ENCODE results near the gene SMYD3. TPM values are rescaled to one million over a fixed set of nuclear protein-coding genes. Genes with fewer than 3 reads are reported as not detected.

Gene SMYD3
- total RNA-seq, 1 experiment from 2014 or later: 17.4 TPM

DNA sequence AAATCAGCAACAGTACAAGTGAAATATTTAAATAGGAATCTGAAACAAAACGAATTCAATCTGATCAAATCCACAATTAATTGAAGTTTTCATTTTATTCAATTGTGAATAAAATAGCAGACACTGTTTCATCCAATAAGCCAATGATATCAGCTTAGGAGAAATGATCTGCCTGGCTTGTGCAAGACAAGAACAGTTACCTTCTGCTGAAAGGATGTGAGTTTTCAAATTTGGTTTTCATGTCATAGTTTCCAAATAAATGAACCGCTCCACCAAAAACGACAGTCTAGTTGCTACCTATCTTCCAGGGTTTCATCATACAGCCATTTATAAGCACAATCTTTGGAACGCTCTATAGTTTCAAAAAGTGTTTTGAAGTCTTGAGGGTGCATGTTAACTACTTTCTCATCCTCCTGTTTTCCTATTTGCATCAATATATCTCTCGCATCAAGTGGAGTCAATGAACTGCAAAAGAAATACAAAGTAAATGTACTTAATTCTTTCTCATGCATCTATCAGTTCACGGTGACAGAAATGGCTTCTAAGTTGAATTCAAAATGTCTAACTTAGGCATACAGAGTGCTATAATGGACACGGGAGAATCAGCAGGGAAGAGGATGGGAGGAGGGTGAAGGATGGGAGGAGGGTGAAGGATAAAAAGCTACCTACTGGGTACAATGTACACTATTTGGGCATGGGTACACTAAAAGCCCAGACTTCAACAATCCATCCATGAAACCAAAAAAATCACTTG lies 33.8 kb upstream of the SMYD3 start:
- POLR2A ChIA-PET: no interaction called here
- CTCF ChIA-PET: interaction anchor here (0.7 kb wide), 1 partner anchor 15 kb away, joined by 15 read pairs; no protein-coding TSS in a partner anchor
- intact Hi-C loops (cut with micrococcal nuclease; ENCODE audit: unreplicated experiment) (no loop called here), in situ Hi-C loops (cut with HindIII; ENCODE audit: low pct_unique_long_range_greater_than_20kb, low sequenced_read_pairs) (no loop called here)
- Histone ChIP-seq H3K4me1 (ENCODE audit: control insufficient read depth, insufficient read depth, low read length) (no peaks in the 10 kb centered on the region), H3K27ac (ENCODE audit: low read length) (no peak overlapping the region), H3K9me3 (ENCODE audit: control insufficient read depth, insufficient read depth, low read depth, low read length) (no peaks in the 10 kb centered on the region), H3K36me3 (ENCODE audit: control insufficient read depth, insufficient read depth, low read length) (peaks cover 5% of the 10 kb centered on the region; the same call in 1 of the 2 replicates), H3K4me3 (ENCODE audit: low read depth in 2 of 2, low read length in 2 of 2) (no peak overlapping the region), H3K27me3 (ENCODE audit: control insufficient read depth, insufficient read depth, low read length) (no peaks in the 10 kb centered on the region)
- ATAC-seq: no peak
- TF ChIP-seq, protein P1, sequence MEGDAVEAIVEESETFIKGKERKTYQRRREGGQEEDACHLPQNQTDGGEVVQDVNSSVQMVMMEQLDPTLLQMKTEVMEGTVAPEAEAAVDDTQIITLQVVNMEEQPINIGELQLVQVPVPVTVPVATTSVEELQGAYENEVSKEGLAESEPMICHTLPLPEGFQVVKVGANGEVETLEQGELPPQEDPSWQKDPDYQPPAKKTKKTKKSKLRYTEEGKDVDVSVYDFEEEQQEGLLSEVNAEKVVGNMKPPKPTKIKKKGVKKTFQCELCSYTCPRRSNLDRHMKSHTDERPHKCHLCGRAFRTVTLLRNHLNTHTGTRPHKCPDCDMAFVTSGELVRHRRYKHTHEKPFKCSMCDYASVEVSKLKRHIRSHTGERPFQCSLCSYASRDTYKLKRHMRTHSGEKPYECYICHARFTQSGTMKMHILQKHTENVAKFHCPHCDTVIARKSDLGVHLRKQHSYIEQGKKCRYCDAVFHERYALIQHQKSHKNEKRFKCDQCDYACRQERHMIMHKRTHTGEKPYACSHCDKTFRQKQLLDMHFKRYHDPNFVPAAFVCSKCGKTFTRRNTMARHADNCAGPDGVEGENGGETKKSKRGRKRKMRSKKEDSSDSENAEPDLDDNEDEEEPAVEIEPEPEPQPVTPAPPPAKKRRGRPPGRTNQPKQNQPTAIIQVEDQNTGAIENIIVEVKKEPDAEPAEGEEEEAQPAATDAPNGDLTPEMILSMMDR (IDR thresholded peaks at IDR 0.05): no peak
- no peak for TF ChIP-seq TCF7L2 (IDR thresholded peaks at IDR 0.05; ENCODE audit: low read depth, low read length)
- TF ChIP-seq REST (IDR thresholded peaks at IDR 0.05; ENCODE audit: insufficient read depth in 1 of 2, low read depth in 2 of 2, low read length in 1 of 2): no peak
- TF ChIP-seq SIN3A (IDR thresholded peaks at IDR 0.05; ENCODE audit: borderline replicate concordance, insufficient read depth, low read depth, low read length): no peak
- no peak for TF ChIP-seq POLR2AphosphoS5 (IDR thresholded peaks at IDR 0.05; ENCODE audit: low read depth, low read length)
- no peak for DNase-seq (ENCODE audit: low read depth, low spot score)
- BruUV-seq (replicated peaks): no TSS peak

DNA sequence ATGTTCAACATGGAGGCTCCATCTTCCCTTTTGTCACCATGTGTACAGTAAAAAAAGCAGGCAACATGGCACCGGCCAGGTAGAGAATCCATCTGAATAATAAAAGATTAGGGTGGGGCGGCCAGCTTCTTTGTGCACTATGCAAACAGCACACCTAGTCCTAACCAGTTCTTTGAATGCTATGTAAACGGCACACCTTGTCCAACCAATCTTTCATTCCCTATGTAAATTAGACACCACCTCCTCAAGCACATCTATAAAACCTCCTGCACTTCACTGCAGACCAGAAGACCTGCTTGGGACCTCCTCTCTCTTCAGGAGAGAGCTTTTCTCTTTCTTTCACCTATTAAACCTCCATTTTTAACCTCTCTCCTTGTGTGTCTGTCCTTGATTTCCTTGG lies 30.8 kb upstream of the SMYD3 start:
- no peak for DNase-seq (ENCODE audit: low read depth, low spot score)
- BruUV-seq (replicated peaks): no TSS peak
- ATAC-seq: no peak
- intact Hi-C loops (cut with micrococcal nuclease; ENCODE audit: unreplicated experiment) (no loop called here), in situ Hi-C loops (cut with HindIII; ENCODE audit: low pct_unique_long_range_greater_than_20kb, low sequenced_read_pairs) (no loop called here)
- Histone ChIP-seq H3K9me3 (ENCODE audit: control insufficient read depth, insufficient read depth, low read depth, low read length) (no peaks in the 10 kb centered on the region), H3K4me3 (ENCODE audit: low read depth in 2 of 2, low read length in 2 of 2) (no peak overlapping the region), H3K27ac (ENCODE audit: low read length) (no peak overlapping the region), H3K4me1 (ENCODE audit: control insufficient read depth, insufficient read depth, low read length) (no peaks in the 10 kb centered on the region), H3K36me3 (ENCODE audit: control insufficient read depth, insufficient read depth, low read length) (peaks cover 2% of the 10 kb centered on the region; the same call in 1 of the 2 replicates), H3K27me3 (ENCODE audit: control insufficient read depth, insufficient read depth, low read length) (no peaks in the 10 kb centered on the region)
- CTCF ChIA-PET: no interaction called here
- no peak for TF ChIP-seq POLR2AphosphoS5 (IDR thresholded peaks at IDR 0.05; ENCODE audit: low read depth, low read length)
- TF ChIP-seq REST (IDR thresholded peaks at IDR 0.05; ENCODE audit: insufficient read depth in 1 of 2, low read depth in 2 of 2, low read length in 1 of 2): no peak
- TF ChIP-seq, protein P1 (IDR thresholded peaks at IDR 0.05): no peak
- TF ChIP-seq SIN3A (IDR thresholded peaks at IDR 0.05; ENCODE audit: borderline replicate concordance, insufficient read depth, low read depth, low read length): no peak
- no peak for TF ChIP-seq TCF7L2 (IDR thresholded peaks at IDR 0.05; ENCODE audit: low read depth, low read length)
- POLR2A ChIA-PET: no interaction called here

Measured in Panc1 (cell line).